Lower lobe of right lung (tissue), 2 donors: ENCODE data around the gene LIPJ. TPM values are rescaled to one million over a fixed set of nuclear protein-coding genes. Genes with fewer than 3 reads are reported as not detected.

Source experiments
- ATAC-seq, 2 donors: fragments of 200-7000 bp; cut with Tn5 transposase; one replicate each; pipeline ENCODE4 v1.9.1; 2020 to 2022; ENCODE audit warnings: mild to moderate bottlenecking in 2 of 2, moderate library complexity in 2 of 2
- DNase-seq: peaks from one replicate; pipeline ENCODE4 v3.0.0-alpha.2; 2020
- H3K27ac ChIP-seq: fragments of 200-600 bp; one replicate; pipeline ENCODE4 v1.8.0; 2022
- H3K27me3 ChIP-seq: fragments of 200-600 bp; one replicate; pipeline ENCODE4 v1.8.0; 2022; ENCODE audit warnings: low read depth
- H3K36me3 ChIP-seq: fragments of 200-600 bp; one replicate; pipeline ENCODE4 v1.8.0; 2022; ENCODE audit warnings: mild to moderate bottlenecking
- H3K4me1 ChIP-seq: fragments of 200-600 bp; one replicate; pipeline ENCODE4 v1.8.0; 2022
- H3K4me3 ChIP-seq: fragments of 200-600 bp; one replicate; pipeline ENCODE4 v1.8.0; 2022; ENCODE audit warnings: mild to moderate bottlenecking
- H3K9me3 ChIP-seq: fragments of 200-600 bp; one replicate; pipeline ENCODE4 v1.8.0; 2022
- CTCF ChIP-seq: fragments of 200-600 bp; IDR thresholded peaks from one replicate; pipeline ENCODE4 v1.8.0; 2022; ENCODE audit warnings: antibody characterized with exemption, mild to moderate bottlenecking
- intact Hi-C: fragments of 100-400 bp; cut with DNase I; formaldehyde crosslinking; loops from one replicate; pipeline ENCODE4 v1.11.0; 2022
- long read RNA-seq: library from polyadenylated mRNA; unstranded; transcript quantifications from one replicate; pipeline ENCODE4 v2.0.0, GENCODE V29; 2021
- total RNA-seq: library from RNA; stranded (reverse); fragmentation: NEBNext Ultra II Directional; extraction: Animal tissue kit (Norgen Biotek cat#: 25700); gene quantifications from one replicate; pipeline ENCODE4 v1.2.1, GENCODE V29; 2021
- donor health status: DM: no; HTN: yes; CAD: no; lungs with severe emphysema.

LIPJ gene
- 0.09 TPM for total RNA-seq
- long read RNA-seq, result 0 reads

DNA sequence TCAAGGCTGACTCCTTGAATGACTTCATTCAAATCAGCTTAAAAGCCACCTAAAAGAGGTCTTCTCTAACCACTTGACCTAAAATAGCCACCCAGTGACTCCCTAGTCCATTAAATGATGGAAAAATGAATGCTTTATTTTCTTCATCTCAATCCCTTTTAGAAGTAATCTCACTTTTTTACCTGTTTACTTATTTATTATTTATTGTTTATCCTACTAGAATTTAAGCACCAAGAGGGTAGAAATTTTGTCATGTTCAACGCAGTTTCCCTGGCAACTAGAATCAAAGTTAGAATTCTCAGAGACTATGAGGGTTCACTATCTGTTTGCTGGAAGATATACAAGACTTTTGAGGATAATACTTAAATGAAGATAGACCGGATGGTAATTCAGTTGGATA, at the start of gene LIPJ:
LIPJ (plus strand) TSS at position 301 of the 400 bp plus-strand sequence. CDS start 3,926 bp downstream, outside the sequence.
- no peak for ATAC-seq
- TF ChIP-seq CTCF, result no peak
- H3K36me3 ChIP-seq, result no peaks in the 10 kb centered on the region
- H3K4me3 ChIP-seq, result no peak within 1 kb of the TSS
- no peak within 1 kb of the TSS for H3K27ac ChIP-seq
- H3K27me3 ChIP-seq, result no peaks in the 10 kb centered on the region
- intact Hi-C loops, result no loop called here
- no peaks in the 10 kb centered on the region for H3K9me3 ChIP-seq
- peaks cover 6% of the 10 kb centered on the region for H3K4me1 ChIP-seq
- no peak for DNase-seq

GRCh38 chr10:88537322-88537721, 49.2 kb upstream of the LIPJ start:
- Histone ChIP-seq H3K27me3 (no peaks in the 10 kb centered on the region), H3K4me3 (no peak overlapping the region), H3K27ac (no peak overlapping the region), H3K9me3 (no peaks in the 10 kb centered on the region), H3K36me3 (no peaks in the 10 kb centered on the region), H3K4me1 (peaks cover 12% of the 10 kb centered on the region)
- ATAC-seq (no peak), DNase-seq (no peak)
- intact Hi-C loops, result no loop called here
- TF ChIP-seq CTCF, result no peak

DNA sequence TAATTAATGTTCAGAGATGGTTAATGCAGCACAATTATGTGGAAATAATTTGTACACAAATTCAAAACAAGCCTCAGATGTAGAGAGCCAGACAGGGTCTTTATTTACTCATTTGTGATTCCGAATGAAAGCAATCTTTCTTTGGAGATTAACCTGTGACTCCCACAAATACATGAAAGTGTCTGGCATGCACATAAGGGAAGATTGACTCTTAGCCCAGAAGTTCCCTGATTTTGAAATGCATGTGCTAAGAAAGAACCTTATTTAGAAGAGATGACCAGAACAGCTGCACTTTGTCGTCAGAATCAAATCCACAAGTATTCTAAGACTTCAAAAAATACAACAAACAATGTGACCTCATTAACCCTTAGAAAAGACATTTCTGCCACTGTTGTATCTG, 48.5 kb upstream of the LIPJ start:
- Histone ChIP-seq H3K36me3 (no peaks in the 10 kb centered on the region), H3K4me3 (no peak overlapping the region), H3K9me3 (no peaks in the 10 kb centered on the region), H3K4me1 (peaks cover 12% of the 10 kb centered on the region), H3K27me3 (no peaks in the 10 kb centered on the region), H3K27ac (no peak overlapping the region)
- no peak for TF ChIP-seq CTCF
- intact Hi-C loops, result no loop called here
- DNase-seq, result no peak
- peak in 1 of 2 donors; percentile 40 for ATAC-seq

DNA sequence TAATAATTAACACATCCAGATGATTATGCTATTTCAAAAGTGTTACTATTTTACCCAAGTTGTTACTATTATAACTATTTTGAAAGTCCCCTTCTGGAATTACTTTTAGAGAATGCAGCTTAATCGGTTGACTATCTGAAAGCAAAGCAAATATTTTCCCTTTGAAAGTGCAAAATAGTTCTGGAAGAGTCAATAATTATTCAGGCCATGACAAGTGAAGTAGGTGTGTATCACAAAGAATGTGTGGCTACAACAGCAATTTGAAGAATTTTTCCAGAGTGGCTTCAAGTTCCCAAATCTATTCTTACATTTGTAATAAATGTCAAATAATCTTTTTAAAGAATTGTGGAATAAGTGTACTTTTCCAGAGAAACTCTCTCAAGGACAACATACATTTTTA, 46.2 kb upstream of the LIPJ start:
- DNase-seq (no peak), ATAC-seq (peak; percentile 37 to 85)
- no peak for TF ChIP-seq CTCF
- H3K9me3 ChIP-seq, result no peaks in the 10 kb centered on the region
- intact Hi-C loops, result no loop called here
- no peak overlapping the region for H3K4me3 ChIP-seq
- no peaks in the 10 kb centered on the region for H3K27me3 ChIP-seq
- H3K27ac ChIP-seq, result peak overlapping the region; percentile 42
- no peaks in the 10 kb centered on the region for H3K36me3 ChIP-seq
- H3K4me1 ChIP-seq, result peaks cover 12% of the 10 kb centered on the region

GRCh38 chr10:88541116-88541626, 45.4 kb upstream of the LIPJ start:
- DNase-seq (no peak), ATAC-seq (peak; percentile 76 to 85)
- Histone ChIP-seq H3K9me3 (no peaks in the 10 kb centered on the region), H3K36me3 (no peaks in the 10 kb centered on the region), H3K4me3 (no peak overlapping the region), H3K27ac (peak overlapping the region; percentile 42), H3K27me3 (no peaks in the 10 kb centered on the region), H3K4me1 (peaks cover 12% of the 10 kb centered on the region)
- intact Hi-C loops, result no loop called here
- TF ChIP-seq CTCF, result no peak
